Measurements from ENCODE around the gene S100A7A.

DNA sequence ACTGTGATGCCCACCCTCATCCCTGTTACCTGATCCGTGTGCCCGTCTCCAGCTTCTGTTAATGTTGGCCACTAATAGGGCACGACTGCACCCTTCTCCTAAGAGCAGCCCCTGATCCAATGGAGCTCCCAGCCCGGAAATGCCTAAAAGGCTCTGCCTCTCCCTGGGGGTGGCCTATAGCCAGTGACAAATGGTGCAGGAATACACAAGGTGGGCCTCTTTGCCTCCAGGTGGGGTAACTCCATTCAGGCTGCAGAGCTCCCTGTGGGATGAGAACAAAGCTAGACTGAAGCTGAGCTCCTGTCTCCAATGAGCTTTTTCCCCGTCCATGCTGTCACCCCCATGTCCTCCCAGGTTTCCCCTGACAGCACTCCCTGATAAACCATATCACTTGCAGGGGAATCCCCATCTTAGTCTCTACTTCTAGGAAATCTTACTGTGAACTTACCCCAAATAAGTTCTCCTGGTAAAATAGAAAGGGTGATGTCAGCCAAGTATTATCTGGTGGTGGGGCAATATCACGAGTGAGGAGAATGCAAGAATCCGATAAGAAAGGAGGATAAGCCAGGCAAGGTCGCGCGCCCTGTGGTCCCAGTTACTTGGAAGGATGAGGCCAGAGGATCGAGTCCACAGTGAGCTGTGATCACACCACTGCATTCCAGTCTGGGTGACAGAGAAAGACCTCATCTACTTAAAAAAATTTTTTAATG lies 18.6 kb downstream of the S100A7A start:
- no peak for TF ChIP-seq POLR2A (IDR thresholded peaks at IDR 0.05)
- TF ChIP-seq CTCF (IDR thresholded peaks at IDR 0.05), result no peak
- no peak for TF ChIP-seq EP300 (IDR thresholded peaks at IDR 0.05)
- no peak for TF ChIP-seq POLR2AphosphoS5 (IDR thresholded peaks at IDR 0.05)
